LNCAP (cell line): ENCODE data around the gene TOM1.

Experiments used
- CTCF ChIP-seq: fragments of 450-650 bp; IDR thresholded peaks from 2 replicates; pipeline ENCODE4 v1.5.1; 2017; ENCODE audit warnings: mild to moderate bottlenecking

TOM1 gene

GRCh38 chr22:35335468-35335867, 35.8 kb downstream of the TOM1 start:
- TF ChIP-seq CTCF: no peak

DNA sequence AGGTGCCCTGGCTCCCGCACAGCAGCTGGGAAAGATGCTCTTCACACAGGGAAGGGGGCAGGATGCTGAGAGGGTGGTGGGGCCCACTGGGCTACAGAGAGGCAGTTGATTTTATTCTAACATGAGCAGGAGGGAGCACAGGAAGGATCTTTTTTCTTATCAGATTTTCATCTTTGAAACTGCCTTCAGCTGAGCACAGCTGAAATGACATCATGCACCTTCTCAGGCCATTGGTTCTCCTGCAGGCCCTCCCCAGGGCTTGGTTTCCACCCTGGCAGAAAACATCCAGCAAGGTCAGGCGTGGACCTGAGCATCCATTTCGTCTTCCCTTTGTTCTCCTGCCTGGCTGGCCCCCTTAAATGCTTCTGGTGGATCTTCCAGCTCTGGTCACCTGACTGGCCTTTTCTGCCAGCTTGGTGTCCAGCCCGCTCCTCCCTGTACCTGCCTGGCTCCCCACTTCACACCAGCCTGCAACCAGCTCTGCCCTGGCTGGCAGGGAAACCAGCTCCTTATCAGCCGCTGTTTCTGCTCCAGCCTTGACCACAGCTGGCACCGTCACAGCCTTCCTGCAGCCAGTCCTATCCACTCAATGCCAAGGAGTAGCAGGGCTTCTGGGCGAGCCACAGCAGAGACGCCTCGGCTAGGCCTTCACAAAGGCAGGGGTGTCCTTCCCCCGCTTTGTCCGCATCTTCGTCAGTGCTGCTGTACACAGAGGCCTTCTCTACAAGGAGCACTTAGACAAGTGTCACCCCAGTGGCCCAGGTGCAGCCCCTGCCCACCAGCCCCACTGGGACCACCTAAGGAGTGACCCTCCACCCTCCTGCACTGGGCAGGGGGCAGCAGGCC, 36.5 kb downstream of the TOM1 start:
- TF ChIP-seq CTCF: no peak

GRCh38 chr22:35337932-35338331, 38.2 kb downstream of the TOM1 start:
- no peak for TF ChIP-seq CTCF

GRCh38 chr22:35341090-35341874, 41.6 kb downstream of the TOM1 start:
- TF ChIP-seq CTCF: no peak

DNA sequence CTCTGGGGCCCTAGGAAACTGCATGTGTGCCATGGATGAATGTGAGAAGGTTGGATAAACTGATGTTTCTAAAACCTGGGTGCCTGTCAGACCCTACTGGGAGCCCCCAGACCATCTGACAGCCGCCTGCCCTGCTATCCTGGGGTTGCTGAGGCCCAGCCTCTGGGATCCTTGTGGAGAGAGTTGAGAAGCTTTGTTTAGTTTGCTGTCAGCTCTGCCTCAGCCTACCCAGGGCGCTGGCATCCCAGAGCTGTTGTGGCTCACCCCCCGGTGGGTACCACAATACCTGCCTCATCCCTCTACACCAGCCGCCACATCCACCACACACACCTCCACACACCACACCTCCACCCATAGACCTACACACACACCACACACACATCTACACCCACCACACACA, 42.7 kb downstream of the TOM1 start:
- TF ChIP-seq CTCF: no peak

DNA sequence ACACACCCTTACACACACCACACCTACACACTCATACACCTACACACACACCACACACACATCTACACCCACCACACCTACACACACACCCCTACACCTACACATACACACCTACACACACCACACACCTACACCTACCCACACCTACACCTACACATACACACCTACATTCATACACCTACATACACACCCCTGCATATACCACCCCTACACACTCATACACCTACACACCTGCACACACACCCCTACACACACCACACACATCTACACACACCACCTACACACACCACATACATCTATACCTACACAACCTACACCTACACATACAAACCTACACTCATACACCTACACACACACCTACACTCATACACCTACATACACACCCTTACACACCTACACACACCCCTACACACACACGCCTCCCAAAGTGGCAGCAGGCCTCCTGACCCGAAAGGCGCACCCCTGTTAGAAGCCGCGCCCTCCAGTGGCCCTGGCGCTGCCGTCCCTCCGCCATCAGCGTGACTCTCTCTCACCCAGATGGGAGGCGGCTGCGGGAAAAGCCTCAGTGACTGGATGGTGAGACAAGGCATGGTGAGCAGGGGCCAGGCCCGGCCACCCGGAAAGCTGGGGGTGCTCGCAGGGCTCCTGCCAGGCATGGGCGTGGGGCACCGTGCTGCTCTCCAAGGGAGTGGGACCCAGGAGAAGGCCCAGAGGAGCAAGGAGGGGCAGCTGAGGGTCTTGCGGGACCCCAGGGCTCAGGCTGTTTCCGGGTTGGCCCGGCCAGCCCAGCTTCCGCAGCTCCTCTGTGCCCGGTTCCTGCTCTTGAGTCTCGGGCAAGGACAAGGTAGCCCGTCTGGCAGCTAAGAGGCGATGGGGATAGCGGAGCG, 44.2 kb downstream of the TOM1 start:
- TF ChIP-seq CTCF: no peak
